T-helper 2 cell treated with Interferon-gamma antibody and Interleukin-4, amounts not matched to agents 100 ng/mL and 5 ng/mL, for 36 hours (primary cell): ENCODE measurements around the gene NAPA. TPM values are rescaled to one million over a fixed set of nuclear protein-coding genes. Genes with fewer than 3 reads are reported as not detected.

Experiments
- intact Hi-C: fragments of 100-400 bp; cut with micrococcal nuclease; formaldehyde crosslinking; loops from one replicate; pipeline ENCODE4 v1.15.1; 2023
- total RNA-seq: library from RNA; stranded (reverse); gene quantifications from 2 replicates; pipeline ENCODE4 v1.2.3, GENCODE V29; 2022

Gene NAPA
- total RNA-seq, 1 donor from 2014 or later = 89.2 TPM

- intact Hi-C loops = no loop called here
Observed at GRCh38 chr19:47464675-47465419, 50.0 kb downstream of the NAPA start.

GRCh38 chr19:47461876-47462275 lies 53.0 kb downstream of the NAPA start:
- intact Hi-C loops = no loop called here

GRCh38 chr19:47459477-47459876 lies 55.4 kb downstream of the NAPA start:
- intact Hi-C loops = no loop called here

GRCh38 chr19:47458672-47459071 lies 56.2 kb downstream of the NAPA start:
- intact Hi-C loops = no loop called here

- intact Hi-C loops = no loop called here
Observed at GRCh38 chr19:47456721-47457474, 58.0 kb downstream of the NAPA start.

- intact Hi-C loops = no loop called here
Observed at GRCh38 chr19:47450478-47450877, 64.4 kb downstream of the NAPA start.

- intact Hi-C loops = no loop called here
Observed at GRCh38 chr19:47448360-47448727, 66.5 kb downstream of the NAPA start.

GRCh38 chr19:47447470-47448359 lies 67.1 kb downstream of the NAPA start:
- intact Hi-C loops = no loop called here

GRCh38 chr19:47446534-47447469 lies 68.1 kb downstream of the NAPA start:
- intact Hi-C loops = no loop called here

- intact Hi-C loops = loop anchor here (2.0 kb wide), 1 partner anchor 27 kb away; no protein-coding TSS in a partner anchor
Observed at GRCh38 chr19:47445937-47446402, 68.9 kb downstream of the NAPA start.

GRCh38 chr19:47445527-47445926 lies 69.3 kb downstream of the NAPA start:
- intact Hi-C loops = loop anchor here (2.0 kb wide), 1 partner anchor 27 kb away; no protein-coding TSS in a partner anchor

- intact Hi-C loops = loop anchor here (2.0 kb wide), 1 partner anchor 28 kb away; no protein-coding TSS in a partner anchor
Observed at GRCh38 chr19:47444388-47444821, 70.5 kb downstream of the NAPA start.

- intact Hi-C loops = no loop called here
Observed at GRCh38 chr19:47443331-47443730, 71.5 kb downstream of the NAPA start.

- intact Hi-C loops = no loop called here
Observed at GRCh38 chr19:47438793-47439220, 76.1 kb downstream of the NAPA start.

Other genes starting within 250 kb of the NAPA start
- gene INAFM1, start 240.2 kb downstream of the NAPA start, total RNA-seq = 8.7 and 10.2 TPM in 2 replicates
- 1.4 and 1.7 TPM in 2 replicates for gene C5AR1, start 205.2 kb downstream of the NAPA start, total RNA-seq
- gene C5AR2, start 182.9 kb downstream of the NAPA start, total RNA-seq = 0.86 and 0.95 TPM in 2 replicates
- gene DHX34, start 165.7 kb downstream of the NAPA start, total RNA-seq = 15.0 and 15.5 TPM in 2 replicates
- 0.20 TPM in 1 of 2 replicates, not detected in the other for gene MEIS3, start 95.5 kb downstream of the NAPA start, total RNA-seq
- gene SLC8A2, start 43.2 kb downstream of the NAPA start, total RNA-seq = 0.07 and 0.39 TPM in 2 replicates
- gene KPTN, start 30.8 kb downstream of the NAPA start, total RNA-seq = 11.4 and 11.8 TPM in 2 replicates
- gene ZNF541, start 58.1 kb upstream of the NAPA start, total RNA-seq = 0.39 and 0.50 TPM in 2 replicates
- 15.8 and 16.6 TPM in 2 replicates for gene BICRA, start 94.1 kb upstream of the NAPA start, total RNA-seq
- gene EHD2, start 198.4 kb upstream of the NAPA start, total RNA-seq = 0.11 TPM in 1 of 2 replicates, not detected in the other
- gene NOP53, start 230.5 kb upstream of the NAPA start, total RNA-seq = 286 and 295 TPM in 2 replicates